Nephron progenitor cell (in vitro differentiated cells): ENCODE data around the gene DGKD.
"Not testable (repeated sequence)": the region's sequence is repeated elsewhere in the genome, so short reads cannot be mapped to it uniquely, and the experiment has no call there.

Experiments used
- DNase-seq: peaks from one replicate; pipeline ENCODE4 v3.0.0; 2021
- H3K27ac Mint-ChIP-seq: 2 replicates; pipeline ENCODE4 v1.8.0; 2021; ENCODE audit warnings: mild to moderate bottlenecking, moderate library complexity, mixed read lengths
- H3K27me3 Mint-ChIP-seq: 2 replicates; pipeline ENCODE4 v1.8.0; 2021; ENCODE audit warnings: mild to moderate bottlenecking, low read depth, mixed read lengths; ENCODE audit not compliant: poor library complexity
- H3K36me3 Mint-ChIP-seq: 2 replicates; pipeline ENCODE4 v1.8.0; 2021; ENCODE audit warnings: low read depth, mixed read lengths
- H3K4me1 Mint-ChIP-seq: 2 replicates; pipeline ENCODE4 v1.8.0; 2021; ENCODE audit warnings: mixed read lengths
- H3K4me3 Mint-ChIP-seq: 2 replicates; pipeline ENCODE4 v1.8.0; 2021; ENCODE audit warnings: mild to moderate bottlenecking, moderate library complexity, mixed read lengths
- H3K9me3 Mint-ChIP-seq: 2 replicates; pipeline ENCODE4 v1.8.0; 2021; ENCODE audit warnings: mild to moderate bottlenecking, moderate library complexity, mixed read lengths
- TF ChIP-seq, protein P1 (sequence below): fragments of 200-600 bp; sonication (generic); IDR thresholded peaks from 2 replicates; pipeline ENCODE4 v1.5.0; 2021; ENCODE audit warnings: antibody characterized with exemption

The DGKD gene

DNA sequence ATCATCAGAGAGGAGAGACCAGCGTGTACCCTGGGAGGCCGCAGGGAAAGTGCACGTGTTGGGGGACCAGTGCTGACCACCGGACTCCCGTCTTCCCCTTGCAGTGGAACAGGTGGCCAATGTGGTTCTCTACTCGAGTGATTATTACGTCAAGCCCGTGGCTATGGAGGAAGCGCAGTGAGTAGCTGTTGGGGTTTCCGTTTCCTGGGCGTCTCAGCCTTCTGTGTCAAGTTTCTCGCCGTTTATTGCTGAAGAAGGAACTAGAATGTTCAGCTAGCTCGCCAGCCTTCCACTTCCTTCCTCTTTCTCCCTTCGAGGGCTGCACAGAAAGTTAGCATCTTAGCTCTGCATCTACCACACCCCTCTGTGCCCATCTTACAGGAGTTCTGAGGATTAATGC lies 22.8 kb upstream of the DGKD start:
- Mint-ChIP-seq H3K4me1 (peaks cover 20% of the 10 kb centered on the region), H3K4me3 (no peak overlapping the region), H3K9me3 (no peaks in the 10 kb centered on the region), H3K27me3 (peaks cover 20% of the 10 kb centered on the region), H3K27ac (no peak overlapping the region), H3K36me3 (no peaks in the 10 kb centered on the region)
- DNase-seq, result no peak
- TF ChIP-seq, protein P1, sequence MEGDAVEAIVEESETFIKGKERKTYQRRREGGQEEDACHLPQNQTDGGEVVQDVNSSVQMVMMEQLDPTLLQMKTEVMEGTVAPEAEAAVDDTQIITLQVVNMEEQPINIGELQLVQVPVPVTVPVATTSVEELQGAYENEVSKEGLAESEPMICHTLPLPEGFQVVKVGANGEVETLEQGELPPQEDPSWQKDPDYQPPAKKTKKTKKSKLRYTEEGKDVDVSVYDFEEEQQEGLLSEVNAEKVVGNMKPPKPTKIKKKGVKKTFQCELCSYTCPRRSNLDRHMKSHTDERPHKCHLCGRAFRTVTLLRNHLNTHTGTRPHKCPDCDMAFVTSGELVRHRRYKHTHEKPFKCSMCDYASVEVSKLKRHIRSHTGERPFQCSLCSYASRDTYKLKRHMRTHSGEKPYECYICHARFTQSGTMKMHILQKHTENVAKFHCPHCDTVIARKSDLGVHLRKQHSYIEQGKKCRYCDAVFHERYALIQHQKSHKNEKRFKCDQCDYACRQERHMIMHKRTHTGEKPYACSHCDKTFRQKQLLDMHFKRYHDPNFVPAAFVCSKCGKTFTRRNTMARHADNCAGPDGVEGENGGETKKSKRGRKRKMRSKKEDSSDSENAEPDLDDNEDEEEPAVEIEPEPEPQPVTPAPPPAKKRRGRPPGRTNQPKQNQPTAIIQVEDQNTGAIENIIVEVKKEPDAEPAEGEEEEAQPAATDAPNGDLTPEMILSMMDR, result no peak

DNA sequence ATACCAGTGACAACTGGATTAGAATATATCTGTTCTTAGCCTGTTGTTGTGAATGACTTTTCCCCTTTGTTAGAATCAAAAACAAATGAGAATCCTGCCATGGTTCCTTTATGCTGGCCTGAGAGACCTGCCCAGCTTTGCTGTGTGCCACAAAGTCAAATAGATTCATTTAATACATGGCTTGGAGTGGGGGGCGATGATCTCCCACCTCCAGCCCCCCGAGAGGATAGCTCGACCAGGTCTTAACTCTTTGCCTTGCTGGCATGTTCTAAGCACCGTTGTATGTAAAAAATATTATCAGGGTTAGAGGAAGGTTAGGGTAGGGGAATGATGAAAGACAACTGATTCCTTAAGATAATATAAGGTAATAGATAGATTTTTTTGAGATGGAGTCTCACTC lies 22.2 kb upstream of the DGKD start:
- TF ChIP-seq, protein P1, result no peak
- H3K4me3 Mint-ChIP-seq, result no peak overlapping the region
- DNase-seq, result no peak
- peaks cover 20% of the 10 kb centered on the region for H3K4me1 Mint-ChIP-seq
- peaks cover 20% of the 10 kb centered on the region for H3K27me3 Mint-ChIP-seq
- H3K27ac Mint-ChIP-seq, result peak overlapping the region; percentile 35
- no peaks in the 10 kb centered on the region for H3K36me3 Mint-ChIP-seq
- H3K9me3 Mint-ChIP-seq, result no peaks in the 10 kb centered on the region

DNA sequence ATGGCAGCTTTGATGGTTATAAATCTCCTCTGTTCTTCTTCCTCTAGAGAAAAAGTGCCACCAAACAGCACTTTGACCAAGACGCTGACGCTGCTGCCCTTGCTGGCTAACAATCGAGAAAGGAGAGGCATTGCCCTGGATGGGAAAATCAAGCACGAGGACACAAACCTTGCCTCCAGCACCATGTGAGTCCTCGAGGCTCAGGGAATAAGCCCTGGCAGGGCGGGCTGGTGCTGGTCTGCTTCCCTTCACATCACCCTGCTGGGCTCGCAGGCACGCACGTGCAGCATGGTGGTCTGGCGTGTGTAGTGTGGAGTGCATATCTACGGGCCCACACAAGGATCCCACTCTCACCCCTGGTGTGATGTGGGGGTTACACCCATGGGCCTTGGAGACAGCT lies 19.4 kb upstream of the DGKD start:
- TF ChIP-seq, protein P1, result no peak
- no peaks in the 10 kb centered on the region for H3K36me3 Mint-ChIP-seq
- H3K4me1 Mint-ChIP-seq, result peaks cover 24% of the 10 kb centered on the region
- no peak overlapping the region for H3K4me3 Mint-ChIP-seq
- no peak overlapping the region for H3K27ac Mint-ChIP-seq
- peaks cover 17% of the 10 kb centered on the region for H3K27me3 Mint-ChIP-seq
- DNase-seq, result no peak
- no peaks in the 10 kb centered on the region for H3K9me3 Mint-ChIP-seq

DNA sequence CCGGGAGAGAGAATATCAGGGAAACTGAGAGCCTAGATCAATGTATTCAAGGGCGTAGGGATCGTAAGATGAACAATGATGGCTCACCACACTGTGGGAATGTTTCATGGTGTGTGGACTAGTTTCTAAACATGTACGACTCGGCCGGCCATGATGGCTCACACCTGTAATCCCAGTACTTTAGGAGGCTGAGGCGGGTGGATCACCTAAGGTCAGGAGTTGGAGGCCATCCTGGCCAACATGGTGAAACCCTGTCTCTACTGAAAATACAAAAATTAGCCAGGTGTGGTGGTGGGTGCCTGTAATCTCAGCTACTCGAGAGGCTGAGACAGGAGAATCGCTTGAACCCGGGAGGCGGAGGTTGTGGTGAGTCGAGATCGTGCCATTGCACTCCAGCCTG lies 18.2 kb upstream of the DGKD start:
- not testable (repeated sequence) for H3K4me3 Mint-ChIP-seq
- H3K4me1 Mint-ChIP-seq, result peaks cover 27% of the 10 kb centered on the region

DNA sequence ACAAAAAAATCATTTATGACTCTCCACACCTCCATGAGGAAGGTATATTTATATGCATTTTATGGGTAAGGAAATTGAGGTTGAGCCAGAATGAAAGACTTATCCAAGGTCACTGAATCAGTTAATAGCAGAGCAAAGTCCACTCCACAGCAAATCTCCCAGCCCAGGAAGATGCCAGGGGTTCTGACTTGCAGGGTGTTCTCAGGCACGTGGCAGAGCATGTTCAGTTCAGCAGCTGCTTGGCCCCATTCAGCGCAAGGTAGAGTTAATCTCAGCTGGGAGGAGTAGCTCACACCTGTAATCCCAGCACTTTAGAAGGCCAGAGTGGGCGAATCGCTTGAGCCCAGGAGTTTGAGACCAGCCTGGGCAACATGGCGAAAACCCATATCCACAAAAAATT lies 17.8 kb upstream of the DGKD start:
- Mint-ChIP-seq H3K9me3 (no peaks in the 10 kb centered on the region), H3K4me1 (peaks cover 27% of the 10 kb centered on the region), H3K36me3 (no peaks in the 10 kb centered on the region), H3K27me3 (peaks cover 17% of the 10 kb centered on the region), H3K4me3 (no peak overlapping the region), H3K27ac (no peak overlapping the region)
- TF ChIP-seq, protein P1, result no peak
- DNase-seq, result no peak

More for the DNA sequence above, 18.2 kb upstream of the DGKD start:
- H3K27ac Mint-ChIP-seq, H3K36me3 Mint-ChIP-seq, DNase-seq, H3K9me3 Mint-ChIP-seq: not testable (repeated sequence)
- peaks cover 17% of the 10 kb centered on the region for H3K27me3 Mint-ChIP-seq

DNA sequence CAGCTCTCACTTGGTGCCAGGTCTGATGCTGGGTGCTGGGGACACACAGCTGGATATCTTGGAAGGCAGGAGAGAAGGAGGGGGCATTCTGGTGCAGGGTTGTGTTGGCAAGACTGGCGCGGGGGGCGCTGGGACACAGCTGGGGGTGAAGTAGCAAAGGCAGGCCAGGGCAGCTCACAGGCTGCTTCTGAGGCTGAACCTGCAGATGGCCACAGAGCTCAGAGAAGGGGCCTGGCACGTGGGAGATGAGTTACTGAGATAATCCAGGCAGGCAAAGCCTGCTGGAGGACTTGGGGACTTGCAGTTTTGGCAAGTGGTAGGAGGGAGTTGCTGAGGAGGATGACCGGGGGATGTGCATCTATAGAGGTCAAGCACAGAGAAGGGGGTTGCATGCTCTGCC lies 16.2 kb upstream of the DGKD start:
- Mint-ChIP-seq H3K9me3 (no peaks in the 10 kb centered on the region), H3K4me3 (no peak overlapping the region), H3K27ac (no peak overlapping the region), H3K36me3 (no peaks in the 10 kb centered on the region), H3K4me1 (peaks cover 24% of the 10 kb centered on the region), H3K27me3 (peaks cover 13% of the 10 kb centered on the region)
- no peak for DNase-seq
- TF ChIP-seq, protein P1, result no peak
